ENCODE measurements around the gene FBXO10. TPM values are rescaled to one million over a fixed set of nuclear protein-coding genes. Genes with fewer than 3 reads are reported as not detected.

Gene FBXO10
- total RNA-seq, 1 donor from 2014 or later, result 13.2 TPM

DNA sequence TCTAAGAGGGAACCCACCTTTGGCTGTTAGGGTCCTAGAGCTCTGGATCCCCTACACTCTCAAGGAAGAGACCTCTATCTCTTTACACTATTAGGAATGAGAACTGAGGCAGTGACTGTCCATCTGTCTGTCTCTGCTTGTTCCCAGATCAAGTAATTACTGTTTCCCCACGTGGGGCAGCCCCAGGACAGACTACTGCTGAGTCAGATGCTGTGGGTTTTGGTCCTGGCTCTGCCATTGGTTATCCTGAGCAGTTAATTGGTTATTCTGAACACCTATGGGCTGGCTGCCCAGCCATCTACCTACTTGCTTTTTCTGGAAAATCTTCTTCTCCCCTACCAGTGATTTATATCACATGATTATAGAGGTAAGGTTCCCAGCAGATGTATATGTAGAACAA, 33.3 kb downstream of the FBXO10 start:
- TF ChIP-seq, protein P1, sequence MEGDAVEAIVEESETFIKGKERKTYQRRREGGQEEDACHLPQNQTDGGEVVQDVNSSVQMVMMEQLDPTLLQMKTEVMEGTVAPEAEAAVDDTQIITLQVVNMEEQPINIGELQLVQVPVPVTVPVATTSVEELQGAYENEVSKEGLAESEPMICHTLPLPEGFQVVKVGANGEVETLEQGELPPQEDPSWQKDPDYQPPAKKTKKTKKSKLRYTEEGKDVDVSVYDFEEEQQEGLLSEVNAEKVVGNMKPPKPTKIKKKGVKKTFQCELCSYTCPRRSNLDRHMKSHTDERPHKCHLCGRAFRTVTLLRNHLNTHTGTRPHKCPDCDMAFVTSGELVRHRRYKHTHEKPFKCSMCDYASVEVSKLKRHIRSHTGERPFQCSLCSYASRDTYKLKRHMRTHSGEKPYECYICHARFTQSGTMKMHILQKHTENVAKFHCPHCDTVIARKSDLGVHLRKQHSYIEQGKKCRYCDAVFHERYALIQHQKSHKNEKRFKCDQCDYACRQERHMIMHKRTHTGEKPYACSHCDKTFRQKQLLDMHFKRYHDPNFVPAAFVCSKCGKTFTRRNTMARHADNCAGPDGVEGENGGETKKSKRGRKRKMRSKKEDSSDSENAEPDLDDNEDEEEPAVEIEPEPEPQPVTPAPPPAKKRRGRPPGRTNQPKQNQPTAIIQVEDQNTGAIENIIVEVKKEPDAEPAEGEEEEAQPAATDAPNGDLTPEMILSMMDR (IDR thresholded peaks at IDR 0.05; ENCODE audit: insufficient read depth, low read length, poor library complexity, severe bottlenecking), result no peak
- no peak for DNase-seq (ENCODE audit: low read depth)

DNA sequence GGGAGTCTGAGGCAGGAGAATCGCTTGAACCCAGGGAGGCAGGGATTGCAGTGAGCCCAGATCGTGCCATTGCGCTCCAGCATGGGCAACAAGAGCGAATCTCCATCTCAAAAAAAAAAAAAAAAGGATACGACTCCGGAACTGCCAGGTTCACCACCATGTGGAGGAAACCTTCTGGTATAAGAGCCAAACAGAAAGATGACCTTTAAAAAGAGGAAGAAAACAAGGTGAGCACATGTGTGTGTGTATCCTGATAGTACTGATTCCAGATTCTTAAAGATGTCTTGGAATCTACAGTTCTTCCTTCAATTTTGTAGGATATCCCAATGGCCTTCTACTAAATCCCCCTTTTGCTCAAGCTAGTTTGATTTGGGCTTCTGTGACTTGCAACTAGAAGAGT, 33.7 kb downstream of the FBXO10 start:
- H3K4me3 ChIP-seq (ENCODE audit: low read depth, low read length), result no peak overlapping the region
- TF ChIP-seq, protein P1 (IDR thresholded peaks at IDR 0.05; ENCODE audit: insufficient read depth, low read length, poor library complexity, severe bottlenecking), result no peak
- H3K36me3 ChIP-seq (ENCODE audit: control insufficient read depth, insufficient read depth, low read length), result no peaks in the 10 kb centered on the region
- DNase-seq (ENCODE audit: low read depth), result no peak
- H3K27me3 ChIP-seq (ENCODE audit: control insufficient read depth, insufficient read depth, low read length), result no peaks in the 10 kb centered on the region

More for the DNA sequence above, 33.3 kb downstream of the FBXO10 start:
- no peak overlapping the region for H3K4me3 ChIP-seq (ENCODE audit: low read depth, low read length)
- no peaks in the 10 kb centered on the region for H3K36me3 ChIP-seq (ENCODE audit: control insufficient read depth, insufficient read depth, low read length)
- H3K27me3 ChIP-seq (ENCODE audit: control insufficient read depth, insufficient read depth, low read length), result no peaks in the 10 kb centered on the region

DNA sequence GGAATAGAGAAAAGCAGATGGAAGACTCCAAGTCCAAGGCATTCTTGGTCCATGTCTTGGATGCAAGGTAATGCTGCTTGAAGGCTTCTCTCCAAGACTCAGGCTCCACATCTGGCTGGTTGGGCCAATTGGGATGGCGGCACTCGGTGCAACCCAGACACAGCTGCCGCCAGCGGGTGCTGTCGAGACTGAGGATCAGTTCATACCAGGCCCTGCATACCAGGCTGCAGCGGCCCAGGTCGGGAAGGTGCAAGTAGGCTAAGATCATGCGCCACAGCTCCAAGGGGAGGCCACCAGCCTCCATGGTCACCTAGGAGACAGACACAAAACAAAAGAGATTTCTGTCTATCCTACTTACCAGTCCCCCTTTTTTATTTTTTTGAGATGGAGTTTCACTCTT, 34.7 kb downstream of the FBXO10 start:
- Histone ChIP-seq H3K36me3 (ENCODE audit: control insufficient read depth, insufficient read depth, low read length) (peaks cover 2% of the 10 kb centered on the region), H3K27me3 (ENCODE audit: control insufficient read depth, insufficient read depth, low read length) (no peaks in the 10 kb centered on the region), H3K4me3 (ENCODE audit: low read depth, low read length) (no peak overlapping the region)
- no peak for DNase-seq (ENCODE audit: low read depth)
- TF ChIP-seq, protein P1 (IDR thresholded peaks at IDR 0.05; ENCODE audit: insufficient read depth, low read length, poor library complexity, severe bottlenecking), result no peak

DNA sequence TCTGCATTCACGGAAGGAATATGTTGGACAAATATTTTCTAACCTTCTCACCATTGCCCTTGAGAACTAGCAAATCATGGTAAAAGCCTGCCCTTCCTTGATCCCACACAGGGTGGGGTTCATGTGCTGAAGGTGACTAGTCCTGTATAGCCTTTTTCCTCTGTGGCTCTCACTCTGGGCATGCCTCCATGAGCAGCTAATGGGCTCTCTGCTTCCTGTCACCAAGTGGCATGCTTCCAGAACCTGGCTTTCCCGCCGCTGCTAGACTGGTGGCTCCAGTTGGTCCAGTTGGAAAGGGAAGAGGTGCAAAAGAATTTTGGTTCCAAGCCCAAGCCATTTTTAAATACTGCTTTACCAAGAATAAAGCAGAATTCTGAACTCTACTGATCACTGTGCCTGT, 35.5 kb downstream of the FBXO10 start:
- Histone ChIP-seq H3K27me3 (ENCODE audit: control insufficient read depth, insufficient read depth, low read length) (no peaks in the 10 kb centered on the region), H3K36me3 (ENCODE audit: control insufficient read depth, insufficient read depth, low read length) (peaks cover 2% of the 10 kb centered on the region), H3K4me3 (ENCODE audit: low read depth, low read length) (no peak overlapping the region)
- no peak for DNase-seq (ENCODE audit: low read depth)
- TF ChIP-seq, protein P1 (IDR thresholded peaks at IDR 0.05; ENCODE audit: insufficient read depth, low read length, poor library complexity, severe bottlenecking), result no peak

DNA sequence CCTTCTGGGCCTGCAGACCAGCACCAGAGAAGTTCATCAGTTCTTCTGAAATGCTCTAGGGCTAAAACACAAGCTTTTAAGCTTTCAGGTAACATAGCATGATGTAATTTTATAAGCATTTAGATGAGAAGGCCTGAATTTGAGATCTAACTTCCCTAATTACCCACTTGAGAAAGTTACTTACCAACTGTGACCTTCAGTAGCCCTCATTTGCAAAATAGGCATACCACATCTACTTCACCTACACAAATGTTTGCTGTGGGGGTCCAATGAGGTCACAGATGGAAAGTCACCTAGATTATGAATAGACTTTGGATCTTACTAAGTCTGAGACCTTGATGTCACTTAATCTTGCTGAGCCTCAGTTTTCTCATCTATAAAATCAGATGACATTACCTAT, 36.5 kb downstream of the FBXO10 start:
- Histone ChIP-seq H3K36me3 (ENCODE audit: control insufficient read depth, insufficient read depth, low read length) (peaks cover 2% of the 10 kb centered on the region), H3K4me3 (ENCODE audit: low read depth, low read length) (no peak overlapping the region), H3K27me3 (ENCODE audit: control insufficient read depth, insufficient read depth, low read length) (no peaks in the 10 kb centered on the region)
- no peak for DNase-seq (ENCODE audit: low read depth)
- TF ChIP-seq, protein P1 (IDR thresholded peaks at IDR 0.05; ENCODE audit: insufficient read depth, low read length, poor library complexity, severe bottlenecking), result no peak

DNA sequence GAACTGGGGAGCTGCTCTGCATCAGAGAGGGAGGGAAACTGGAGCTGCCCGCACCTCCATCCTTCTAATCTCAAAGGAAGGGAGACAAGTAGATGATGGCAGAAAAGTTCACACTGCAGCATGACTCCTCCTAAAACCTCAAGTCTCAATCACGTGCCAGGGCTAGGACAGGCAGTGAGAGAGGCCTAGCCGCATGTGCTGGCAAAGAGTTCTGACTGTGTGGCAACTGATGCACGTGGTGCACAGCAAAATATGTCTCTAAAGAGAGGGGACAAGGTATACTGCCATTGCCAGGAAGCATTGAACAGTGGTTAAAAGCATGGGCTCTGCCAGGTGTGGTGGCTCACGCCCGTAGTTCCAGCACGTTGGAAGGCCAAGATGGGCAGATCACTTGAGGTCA, 38.1 kb downstream of the FBXO10 start:
- TF ChIP-seq, protein P1 (IDR thresholded peaks at IDR 0.05; ENCODE audit: insufficient read depth, low read length, poor library complexity, severe bottlenecking), result no peak
- Histone ChIP-seq H3K27me3 (ENCODE audit: control insufficient read depth, insufficient read depth, low read length) (no peaks in the 10 kb centered on the region), H3K4me3 (ENCODE audit: low read depth, low read length) (no peak overlapping the region), H3K36me3 (ENCODE audit: control insufficient read depth, insufficient read depth, low read length) (peaks cover 2% of the 10 kb centered on the region)
- no peak for DNase-seq (ENCODE audit: low read depth)
